OCI-LY3 (cell line): ENCODE results near the gene MRPL55.

ENCODE experiments used
- H2AFZ ChIP-seq: fragments of 200-600, 300-600 bp; shearing (Covaris generic); 2 replicates; pipeline ENCODE4 v1.6.0; 2014; ENCODE audit warnings: antibody characterized with exemption, low read depth, low read length
- H3K27ac ChIP-seq: fragments of 200-600, 300-600 bp; sonication (generic); 2 replicates; pipeline ENCODE4 v1.5.1; 2014; ENCODE audit warnings: mild to moderate bottlenecking, low read length, moderate library complexity, mixed read lengths
- H3K27me3 ChIP-seq: fragments of 200-600, 300-600 bp; sonication (generic); 2 replicates; pipeline ENCODE4 v1.6.1; 2014; ENCODE audit warnings: low read depth, low read length, mixed read lengths
- H3K36me3 ChIP-seq: fragments of 200-600, 300-600 bp; sonication (generic); replicated peaks from 2 replicates; pipeline ENCODE3; 2014; ENCODE audit warnings: low read depth, low read length, mixed read lengths
- H3K4me1 ChIP-seq: fragments of 300-600, 200-600 bp; sonication (generic); 2 replicates; pipeline ENCODE4 v1.6.1; 2014; ENCODE audit warnings: low read length, mixed read lengths
- H3K4me2 ChIP-seq: fragments of 200-600, 300-600 bp; sonication (generic); 2 replicates; pipeline ENCODE4 v1.6.1; 2014; ENCODE audit warnings: low read length, mixed read lengths
- H3K4me3 ChIP-seq: fragments of 300-600, 200-600 bp; sonication (generic); 2 replicates; pipeline ENCODE4 v1.5.1; 2014; ENCODE audit warnings: antibody characterized with exemption, mild to moderate bottlenecking, low read length, moderate library complexity
- H3K79me2 ChIP-seq: fragments of 300-600, 200-600 bp; shearing (Covaris generic); 2 replicates; pipeline ENCODE4 v1.6.1; 2014; ENCODE audit warnings: mild to moderate bottlenecking, low read length, mixed read lengths
- H3K9ac ChIP-seq: fragments of 300-600, 200-600 bp; shearing (Covaris generic); 2 replicates; pipeline ENCODE4 v1.6.0; 2014; ENCODE audit warnings: mild to moderate bottlenecking, low read length, moderate library complexity
- H3K9me3 ChIP-seq: fragments of 200-600, 300-600 bp; shearing (Covaris generic); 2 replicates; pipeline ENCODE4 v1.6.1; 2014; ENCODE audit warnings: low read length, mixed read lengths; ENCODE audit not compliant: insufficient read depth
- H4K20me1 ChIP-seq: fragments of 200-600, 300-600 bp; sonication (generic); 2 replicates; pipeline ENCODE4 v1.6.1; 2016; ENCODE audit warnings: low read length, mixed read lengths; ENCODE audit not compliant: insufficient read depth
- CTCF ChIP-seq: fragments of 200-600, 300-600 bp; sonication (generic); IDR thresholded peaks from 2 replicates; pipeline ENCODE4 v1.5.1; 2014; ENCODE audit warnings: antibody characterized with exemption, low read length, low read depth
- EZH2phosphoT487 ChIP-seq: fragments of 200-600 bp; shearing (Covaris generic); IDR thresholded peaks from 2 replicates; pipeline ENCODE4 v1.6.1; 2018; ENCODE audit warnings: antibody characterized with exemption, mixed run types, low read depth

MRPL55 gene

GRCh38 chr1:228120351-228120750 is 11.3 kb upstream of the MRPL55 start:
- peaks cover 5% of the 10 kb centered on the region; the same call in 1 of the 2 replicates for H3K4me1 ChIP-seq
- no peaks in the 10 kb centered on the region for H4K20me1 ChIP-seq
- no peak overlapping the region for H2AFZ ChIP-seq
- H3K9ac ChIP-seq, result no peak overlapping the region
- no peak for TF ChIP-seq EZH2phosphoT487
- no peak for TF ChIP-seq CTCF
- H3K4me3 ChIP-seq, result no peak overlapping the region
- no peaks in the 10 kb centered on the region; the same call in 1 of the 2 replicates for H3K27me3 ChIP-seq
- no peaks in the 10 kb centered on the region for H3K36me3 ChIP-seq
- H3K27ac ChIP-seq, result no peak overlapping the region
- H3K9me3 ChIP-seq, result peaks cover 14% of the 10 kb centered on the region; the same call in 1 of the 2 replicates
- H3K79me2 ChIP-seq, result no peaks in the 10 kb centered on the region
- no peak overlapping the region for H3K4me2 ChIP-seq

- H3K9ac ChIP-seq, result no peak overlapping the region
- no peak overlapping the region for H3K4me2 ChIP-seq
- H3K9me3 ChIP-seq, result peaks cover 14% of the 10 kb centered on the region; the same call in 1 of the 2 replicates
- no peaks in the 10 kb centered on the region for H3K36me3 ChIP-seq
- H3K79me2 ChIP-seq, result no peaks in the 10 kb centered on the region
- TF ChIP-seq CTCF, result no peak
- no peak for TF ChIP-seq EZH2phosphoT487
- no peaks in the 10 kb centered on the region for H4K20me1 ChIP-seq
- no peak overlapping the region for H3K4me3 ChIP-seq
- peaks cover 5% of the 10 kb centered on the region; the same call in 1 of the 2 replicates for H3K4me1 ChIP-seq
- no peak overlapping the region for H2AFZ ChIP-seq
- H3K27me3 ChIP-seq, result no peaks in the 10 kb centered on the region
- H3K27ac ChIP-seq, result no peak overlapping the region
Measured at GRCh38 chr1:228118040-228118439, 8.9 kb upstream of the MRPL55 start.

- Histone ChIP-seq H3K9me3 (peaks cover 14% of the 10 kb centered on the region; the same call in 1 of the 2 replicates), H3K27ac (no peak overlapping the region), H3K9ac (no peak overlapping the region), H3K4me2 (no peak overlapping the region), H2AFZ (no peak overlapping the region), H3K27me3 (no peaks in the 10 kb centered on the region), H3K4me3 (no peak overlapping the region), H3K36me3 (no peaks in the 10 kb centered on the region), H3K79me2 (no peaks in the 10 kb centered on the region), H4K20me1 (no peaks in the 10 kb centered on the region), H3K4me1 (peaks cover 5% of the 10 kb centered on the region; the same call in 1 of the 2 replicates)
- TF ChIP-seq CTCF (no peak), EZH2phosphoT487 (no peak)
Measured at GRCh38 chr1:228117335-228117734, 8.2 kb upstream of the MRPL55 start.

GRCh38 chr1:228114827-228115226 is 5.7 kb upstream of the MRPL55 start:
- Histone ChIP-seq H3K27ac (no peak overlapping the region), H3K9ac (no peak overlapping the region), H3K4me3 (no peak overlapping the region), H3K4me2 (no peak overlapping the region), H3K79me2 (peaks cover 4% of the 10 kb centered on the region; the same call in 1 of the 2 replicates), H3K4me1 (peaks cover 7% of the 10 kb centered on the region), H4K20me1 (no peaks in the 10 kb centered on the region), H3K9me3 (peaks cover 14% of the 10 kb centered on the region; the same call in 1 of the 2 replicates), H3K36me3 (no peaks in the 10 kb centered on the region), H2AFZ (no peak overlapping the region), H3K27me3 (no peaks in the 10 kb centered on the region)
- TF ChIP-seq CTCF, result no peak
- TF ChIP-seq EZH2phosphoT487, result no peak
